DOHH2 (cell line): ENCODE results near the gene MRPL27.

Experiments used
- CTCF ChIP-seq: fragments of 200-600 bp; sonication (generic); IDR thresholded peaks from one replicate; pipeline ENCODE4 v1.5.1; 2014; ENCODE audit warnings: antibody characterized with exemption, mild to moderate bottlenecking, low read depth, low read length; ENCODE audit not compliant: poor library complexity, severe bottlenecking
- EZH2phosphoT487 ChIP-seq: fragments of 200-600 bp; sonication (generic); IDR thresholded peaks from 2 replicates; pipeline ENCODE4 v1.6.1; 2017; ENCODE audit warnings: borderline replicate concordance, mild to moderate bottlenecking, antibody characterized with exemption, low read length, moderate library complexity, mixed read lengths

DNA sequence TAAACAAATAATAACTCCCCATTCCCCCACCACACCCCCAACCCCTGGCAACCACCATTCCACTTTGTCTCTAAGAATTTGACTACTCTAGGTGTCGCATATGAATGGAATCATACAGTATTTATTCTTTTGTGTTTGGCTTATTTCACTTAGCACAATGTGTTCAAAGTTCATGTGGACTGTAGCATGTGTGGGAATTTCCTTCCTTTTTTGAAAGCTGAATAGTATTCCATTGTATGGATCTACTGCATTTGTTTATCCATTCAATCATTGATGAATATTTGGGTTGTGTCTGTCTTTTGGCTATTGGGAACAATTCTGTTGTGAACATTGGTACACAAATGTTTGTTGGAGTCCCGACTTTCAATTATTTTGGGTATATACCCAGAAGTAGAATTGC is 49.8 kb upstream of the MRPL27 start:
- TF ChIP-seq CTCF (no peak), EZH2phosphoT487 (no peak)
